ENCODE results near the gene PSD2.

Gene PSD2

GRCh38 chr5:139768807-139769465 lies 26.7 kb upstream of the PSD2 start:
- DNase-seq (ENCODE audit: low spot score in 2 of 2) (no peak), ATAC-seq (replicated peaks; ENCODE audit: extremely low read depth, poor library complexity, severe bottlenecking) (no peak)
- peaks cover 20% of the 10 kb centered on the region for H3K27me3 Mint-ChIP-seq
- no peak overlapping the region for H3K4me3 Mint-ChIP-seq
- H3K36me3 Mint-ChIP-seq (ENCODE audit: insufficient read depth), result peaks cover 4% of the 10 kb centered on the region
- H3K27ac Mint-ChIP-seq (ENCODE audit: low read depth), result no peak overlapping the region
- no peaks in the 10 kb centered on the region for H3K9me3 Mint-ChIP-seq
- peaks cover 16% of the 10 kb centered on the region for H3K4me1 Mint-ChIP-seq

GRCh38 chr5:139769477-139769876 lies 26.1 kb upstream of the PSD2 start:
- H3K27ac Mint-ChIP-seq (ENCODE audit: low read depth), result no peak overlapping the region
- H3K4me3 Mint-ChIP-seq, result no peak overlapping the region
- H3K36me3 Mint-ChIP-seq (ENCODE audit: insufficient read depth), result peaks cover 4% of the 10 kb centered on the region
- DNase-seq (ENCODE audit: low spot score in 2 of 2) (no peak), ATAC-seq (replicated peaks; ENCODE audit: extremely low read depth, poor library complexity, severe bottlenecking) (no peak)
- H3K4me1 Mint-ChIP-seq, result peaks cover 13% of the 10 kb centered on the region
- peaks cover 22% of the 10 kb centered on the region for H3K27me3 Mint-ChIP-seq
- no peaks in the 10 kb centered on the region for H3K9me3 Mint-ChIP-seq

- Mint-ChIP-seq H3K27me3 (peaks cover 11% of the 10 kb centered on the region), H3K9me3 (no peaks in the 10 kb centered on the region), H3K4me1 (peaks cover 12% of the 10 kb centered on the region), H3K36me3 (ENCODE audit: insufficient read depth) (peaks cover 4% of the 10 kb centered on the region), H3K27ac (ENCODE audit: low read depth) (no peak overlapping the region), H3K4me3 (no peak overlapping the region)
- ATAC-seq (replicated peaks; ENCODE audit: extremely low read depth, poor library complexity, severe bottlenecking) (no peak), DNase-seq (ENCODE audit: low spot score in 2 of 2) (no peak)
Measured at GRCh38 chr5:139770722-139771121, 24.9 kb upstream of the PSD2 start.

- H3K27me3 Mint-ChIP-seq, result peaks cover 9% of the 10 kb centered on the region
- no peak overlapping the region for H3K4me3 Mint-ChIP-seq
- ATAC-seq (replicated peaks; ENCODE audit: extremely low read depth, poor library complexity, severe bottlenecking) (no peak), DNase-seq (ENCODE audit: low spot score in 2 of 2) (no peak)
- no peak overlapping the region for H3K27ac Mint-ChIP-seq (ENCODE audit: low read depth)
- H3K36me3 Mint-ChIP-seq (ENCODE audit: insufficient read depth), result peaks cover 1% of the 10 kb centered on the region
- peaks cover 12% of the 10 kb centered on the region for H3K4me1 Mint-ChIP-seq
- no peaks in the 10 kb centered on the region for H3K9me3 Mint-ChIP-seq
Measured at GRCh38 chr5:139772089-139772791, 23.4 kb upstream of the PSD2 start.

GRCh38 chr5:139772927-139773690 lies 22.5 kb upstream of the PSD2 start:
- no peak for ATAC-seq (replicated peaks; ENCODE audit: extremely low read depth, poor library complexity, severe bottlenecking)
- Mint-ChIP-seq H3K27ac (ENCODE audit: low read depth) (no peak overlapping the region), H3K4me3 (no peak overlapping the region), H3K36me3 (ENCODE audit: insufficient read depth) (no peaks in the 10 kb centered on the region), H3K9me3 (no peaks in the 10 kb centered on the region), H3K4me1 (peaks cover 12% of the 10 kb centered on the region), H3K27me3 (peaks cover 9% of the 10 kb centered on the region)
- no peak for DNase-seq (ENCODE audit: low spot score in 2 of 2)

GRCh38 chr5:139774980-139775661 lies 20.5 kb upstream of the PSD2 start:
- peak; percentile 89 for ATAC-seq (replicated peaks; ENCODE audit: extremely low read depth, poor library complexity, severe bottlenecking)
- H3K27ac Mint-ChIP-seq (ENCODE audit: low read depth), result no peak overlapping the region
- H3K27me3 Mint-ChIP-seq, result peaks cover 9% of the 10 kb centered on the region
- no peaks in the 10 kb centered on the region for H3K9me3 Mint-ChIP-seq
- peak overlapping the region; percentile 26 for H3K4me3 Mint-ChIP-seq
- H3K4me1 Mint-ChIP-seq, result peaks cover 12% of the 10 kb centered on the region
- no peaks in the 10 kb centered on the region for H3K36me3 Mint-ChIP-seq (ENCODE audit: insufficient read depth)
- DNase-seq (ENCODE audit: low spot score in 2 of 2), result peak; percentile 71 to 83

- H3K9me3 Mint-ChIP-seq, result no peaks in the 10 kb centered on the region
Measured at GRCh38 chr5:139775872-139776271, 19.7 kb upstream of the PSD2 start.

GRCh38 chr5:139776861-139777260 lies 18.7 kb upstream of the PSD2 start:
- Mint-ChIP-seq H3K4me3 (no peak overlapping the region), H3K36me3 (ENCODE audit: insufficient read depth) (no peaks in the 10 kb centered on the region), H3K27me3 (peaks cover 9% of the 10 kb centered on the region), H3K4me1 (peaks cover 12% of the 10 kb centered on the region), H3K27ac (ENCODE audit: low read depth) (no peak overlapping the region), H3K9me3 (no peaks in the 10 kb centered on the region)
- DNase-seq (ENCODE audit: low spot score in 2 of 2) (no peak), ATAC-seq (replicated peaks; ENCODE audit: extremely low read depth, poor library complexity, severe bottlenecking) (no peak)

More at GRCh38 chr5:139775872-139776271, 19.7 kb upstream of the PSD2 start:
- DNase-seq (ENCODE audit: low spot score in 2 of 2) (no peak), ATAC-seq (replicated peaks; ENCODE audit: extremely low read depth, poor library complexity, severe bottlenecking) (no peak)
- Mint-ChIP-seq H3K4me1 (peaks cover 12% of the 10 kb centered on the region), H3K4me3 (peak overlapping the region; percentile 29), H3K27me3 (peaks cover 9% of the 10 kb centered on the region), H3K36me3 (ENCODE audit: insufficient read depth) (no peaks in the 10 kb centered on the region), H3K27ac (ENCODE audit: low read depth) (no peak overlapping the region)

GRCh38 chr5:139783436-139783965 lies 12.1 kb upstream of the PSD2 start:
- Mint-ChIP-seq H3K4me3 (no peak overlapping the region), H3K36me3 (ENCODE audit: insufficient read depth) (no peaks in the 10 kb centered on the region), H3K4me1 (no peaks in the 10 kb centered on the region), H3K27ac (ENCODE audit: low read depth) (no peak overlapping the region), H3K27me3 (peaks cover 29% of the 10 kb centered on the region), H3K9me3 (no peaks in the 10 kb centered on the region)
- ATAC-seq (replicated peaks; ENCODE audit: extremely low read depth, poor library complexity, severe bottlenecking) (no peak), DNase-seq (ENCODE audit: low spot score in 2 of 2) (no peak)

GRCh38 chr5:139784488-139784887 lies 11.1 kb upstream of the PSD2 start:
- no peak overlapping the region for H3K4me3 Mint-ChIP-seq
- ATAC-seq (replicated peaks; ENCODE audit: extremely low read depth, poor library complexity, severe bottlenecking) (no peak), DNase-seq (ENCODE audit: low spot score in 2 of 2) (no peak)
- no peak overlapping the region for H3K27ac Mint-ChIP-seq (ENCODE audit: low read depth)
- no peaks in the 10 kb centered on the region for H3K4me1 Mint-ChIP-seq
- peaks cover 33% of the 10 kb centered on the region for H3K27me3 Mint-ChIP-seq
- H3K9me3 Mint-ChIP-seq, result no peaks in the 10 kb centered on the region
- H3K36me3 Mint-ChIP-seq (ENCODE audit: insufficient read depth), result no peaks in the 10 kb centered on the region

- H3K27ac Mint-ChIP-seq (ENCODE audit: low read depth), result no peak overlapping the region
- peaks cover 37% of the 10 kb centered on the region for H3K27me3 Mint-ChIP-seq
- no peaks in the 10 kb centered on the region for H3K36me3 Mint-ChIP-seq (ENCODE audit: insufficient read depth)
- H3K9me3 Mint-ChIP-seq, result no peaks in the 10 kb centered on the region
- DNase-seq (ENCODE audit: low spot score in 2 of 2) (no peak), ATAC-seq (replicated peaks; ENCODE audit: extremely low read depth, poor library complexity, severe bottlenecking) (no peak)
- peak overlapping the region; percentile 77 for H3K4me3 Mint-ChIP-seq
- H3K4me1 Mint-ChIP-seq, result no peaks in the 10 kb centered on the region
Measured at GRCh38 chr5:139787257-139787567, 8.4 kb upstream of the PSD2 start.

- Mint-ChIP-seq H3K9me3 (no peaks in the 10 kb centered on the region), H3K27ac (ENCODE audit: low read depth) (no peak overlapping the region), H3K4me1 (no peaks in the 10 kb centered on the region), H3K27me3 (peaks cover 42% of the 10 kb centered on the region), H3K4me3 (peak overlapping the region; percentile 77), H3K36me3 (ENCODE audit: insufficient read depth) (no peaks in the 10 kb centered on the region)
- ATAC-seq (replicated peaks; ENCODE audit: extremely low read depth, poor library complexity, severe bottlenecking), result peak; percentile 85
- DNase-seq (ENCODE audit: low spot score in 2 of 2), result peak; percentile 84 to 96
Measured at GRCh38 chr5:139787568-139788293, 7.9 kb upstream of the PSD2 start.

All from central memory CD8-positive, alpha-beta T cell (primary cell).